Parathyroid adenoma (tissue), 2 donors: ENCODE data around the gene C4BPB.

Experiments
- H2AFZ ChIP-seq: fragments of 300-600 bp; sonication (generic); one replicate; pipeline ENCODE4 v1.7.0; 2017; ENCODE audit warnings: antibody characterized with exemption, mild to moderate bottlenecking
- H3K27ac ChIP-seq: fragments of 300-600 bp; sonication (generic); one replicate; pipeline ENCODE4 v1.7.0; 2017
- H3K27me3 ChIP-seq: fragments of 300-600 bp; sonication (generic); one replicate; pipeline ENCODE4 v1.7.0; 2017; ENCODE audit warnings: low read length; ENCODE audit not compliant: control insufficient read depth, insufficient read depth
- H3K36me3 ChIP-seq: fragments of 300-600 bp; sonication (generic); one replicate; pipeline ENCODE4 v1.7.0; 2017; ENCODE audit warnings: low read length; ENCODE audit not compliant: control insufficient read depth, insufficient read depth
- H3K4me1 ChIP-seq: fragments of 300-600 bp; sonication (generic); one replicate; pipeline ENCODE4 v1.7.0; 2017; ENCODE audit warnings: control low read depth
- H3K4me2 ChIP-seq: fragments of 300-600 bp; sonication (generic); one replicate; pipeline ENCODE4 v1.7.0; 2017; ENCODE audit warnings: low read length
- H3K4me3 ChIP-seq: fragments of 300-600 bp; sonication (generic); one replicate; pipeline ENCODE4 v1.7.0; 2017; ENCODE audit warnings: low read depth, low read length
- H3K79me2 ChIP-seq: fragments of 300-600 bp; sonication (generic); one replicate; pipeline ENCODE4 v1.7.0; 2017; ENCODE audit warnings: control low read depth
- H3K9ac ChIP-seq: fragments of 300-600 bp; sonication (generic); one replicate; pipeline ENCODE4 v1.7.0; 2017; ENCODE audit warnings: mild to moderate bottlenecking
- H3K9me3 ChIP-seq: fragments of 300-600 bp; sonication (generic); one replicate; pipeline ENCODE4 v1.7.0; 2017; ENCODE audit warnings: low read length; ENCODE audit not compliant: control insufficient read depth
- CTCF ChIP-seq: fragments of 300-600 bp; sonication (generic); IDR thresholded peaks from one replicate; pipeline ENCODE4 v1.7.0; 2017; ENCODE audit warnings: antibody characterized with exemption, mild to moderate bottlenecking
- donor health status: primary hyperparathyroidism.

Gene C4BPB

GRCh38 chr1:207097871-207098324 lies 9.2 kb downstream of the C4BPB start:
- Histone ChIP-seq H3K4me3 (no peak overlapping the region), H3K4me1 (no peaks in the 10 kb centered on the region), H3K4me2 (no peak overlapping the region)

GRCh38 chr1:207101720-207102119 lies 13.1 kb downstream of the C4BPB start:
- no peak for TF ChIP-seq CTCF
- H3K4me3 ChIP-seq: no peak overlapping the region
- H3K27ac ChIP-seq: no peak overlapping the region
- H3K9ac ChIP-seq: no peak overlapping the region
- no peaks in the 10 kb centered on the region for H3K4me1 ChIP-seq
- no peak overlapping the region for H2AFZ ChIP-seq
- no peak overlapping the region for H3K4me2 ChIP-seq
- H3K27me3 ChIP-seq: no peaks in the 10 kb centered on the region
- no peaks in the 10 kb centered on the region for H3K9me3 ChIP-seq
- H3K79me2 ChIP-seq: no peaks in the 10 kb centered on the region
- no peaks in the 10 kb centered on the region for H3K36me3 ChIP-seq

More at GRCh38 chr1:207097871-207098324, 9.2 kb downstream of the C4BPB start:
- Histone ChIP-seq H2AFZ (no peak overlapping the region), H3K27ac (no peak overlapping the region), H3K27me3 (no peaks in the 10 kb centered on the region), H3K9me3 (no peaks in the 10 kb centered on the region), H3K79me2 (no peaks in the 10 kb centered on the region), H3K9ac (no peak overlapping the region), H3K36me3 (no peaks in the 10 kb centered on the region)
- no peak for TF ChIP-seq CTCF

- H3K79me2 ChIP-seq: no peaks in the 10 kb centered on the region
- no peak overlapping the region for H2AFZ ChIP-seq
- H3K9me3 ChIP-seq: no peaks in the 10 kb centered on the region
- no peak overlapping the region for H3K4me2 ChIP-seq
- no peak overlapping the region for H3K4me3 ChIP-seq
- no peaks in the 10 kb centered on the region for H3K27me3 ChIP-seq
- no peak for TF ChIP-seq CTCF
- H3K4me1 ChIP-seq: no peaks in the 10 kb centered on the region
- H3K9ac ChIP-seq: no peak overlapping the region
- H3K36me3 ChIP-seq: no peaks in the 10 kb centered on the region
- no peak overlapping the region for H3K27ac ChIP-seq
Measured at GRCh38 chr1:207102146-207102545, 13.5 kb downstream of the C4BPB start.

GRCh38 chr1:207102659-207103058 lies 14.0 kb downstream of the C4BPB start:
- TF ChIP-seq CTCF: no peak
- Histone ChIP-seq H3K4me1 (no peaks in the 10 kb centered on the region), H3K4me3 (no peak overlapping the region), H3K36me3 (no peaks in the 10 kb centered on the region), H2AFZ (no peak overlapping the region), H3K79me2 (no peaks in the 10 kb centered on the region), H3K9me3 (no peaks in the 10 kb centered on the region), H3K4me2 (no peak overlapping the region), H3K27me3 (no peaks in the 10 kb centered on the region), H3K27ac (no peak overlapping the region), H3K9ac (no peak overlapping the region)

- Histone ChIP-seq H3K9me3 (no peaks in the 10 kb centered on the region), H3K4me1 (no peaks in the 10 kb centered on the region), H3K9ac (no peak within 1 kb of the TSS), H3K36me3 (no peaks in the 10 kb centered on the region), H2AFZ (no peak within 1 kb of the TSS), H3K27me3 (no peaks in the 10 kb centered on the region), H3K79me2 (no peaks in the 10 kb centered on the region), H3K4me2 (no peak within 1 kb of the TSS), H3K27ac (no peak within 1 kb of the TSS), H3K4me3 (no peak within 1 kb of the TSS)
- no peak for TF ChIP-seq CTCF
Measured at GRCh38 chr1:207103892-207104373, 15.3 kb downstream of the C4BPB start, which contains the start of gene C4BPA. Gene C4BPA, plus strand, starts transcription at chr1:207104233. Its CDS starts 8,793 bp downstream, at chr1:207113026.
